ENCODE measurements around the gene MEIOSIN. TPM values are rescaled to one million over a fixed set of nuclear protein-coding genes. Genes with fewer than 3 reads are reported as not detected.
A peak's percentile ranks its signal among the peaks of the same experiment; 100 is the strongest.

MEIOSIN gene
- total and polyA plus RNA-seq, 2 experiments from 2014 or later, result not detected

- no peak for TF ChIP-seq EZH2phosphoT487 (IDR thresholded peaks at IDR 0.05; ENCODE audit: insufficient read depth, low read depth)
- H3K36me3 ChIP-seq (ENCODE audit: low read depth), result peaks cover 12% of the 10 kb centered on the region; the same call in 1 of the 2 replicates
- no peak for DNase-seq
Observed at GRCh38 chr19:45789035-45789786, 56.0 kb downstream of the MEIOSIN start.

GRCh38 chr19:45790942-45791341 lies 57.7 kb downstream of the MEIOSIN start:
- peaks cover 12% of the 10 kb centered on the region; the same call in 1 of the 2 replicates for H3K36me3 ChIP-seq (ENCODE audit: low read depth)
- H2AFZ ChIP-seq, result no peak overlapping the region
- in situ Hi-C loops (cut with MboI), result no loop called here
- TF ChIP-seq EZH2phosphoT487 (IDR thresholded peaks at IDR 0.05; ENCODE audit: insufficient read depth, low read depth) (no peak), EZH2 (IDR thresholded peaks at IDR 0.05; ENCODE audit: insufficient read depth, poor library complexity, severe bottlenecking) (no peak)
- WGBS, 2 experiments (ENCODE audit: low coverage in 1 of 2, low lambda C conversion rate in 2 of 2, missing lambda C conversion rate in 2 of 2), result 88 to 89% methylated on average over 8 of the region's 8 CpGs
- H3K9me2 ChIP-seq (ENCODE audit: insufficient read depth), result no peaks in the 10 kb centered on the region
- H3K27ac ChIP-seq, result no peak overlapping the region
- H3F3A ChIP-seq (ENCODE audit: insufficient read depth), result no peaks in the 10 kb centered on the region
- peak overlapping the region; percentile 98; the same call in 1 of the 2 replicates for H3K9ac ChIP-seq
- H3K4me2 ChIP-seq (ENCODE audit: unreplicated experiment), result peak overlapping the region; percentile 99
- no peaks in the 10 kb centered on the region for H3K27me3 ChIP-seq (replicated peaks; ENCODE audit: insufficient read depth)
- DNase-seq, result no peak
- H3K79me2 ChIP-seq (ENCODE audit: insufficient read depth), result peaks cover 61% of the 10 kb centered on the region
- H4K20me1 ChIP-seq (ENCODE audit: insufficient read depth), result no peaks in the 10 kb centered on the region
- no peaks in the 10 kb centered on the region for H3K9me3 ChIP-seq (ENCODE audit: low read depth)
- no peaks in the 10 kb centered on the region for H3K4me1 ChIP-seq (ENCODE audit: insufficient read depth)
- H3K4me3 ChIP-seq, result peak overlapping the region; percentile 99

More at GRCh38 chr19:45789035-45789786, 56.0 kb downstream of the MEIOSIN start:
- Histone ChIP-seq H3K9me2 (ENCODE audit: insufficient read depth) (no peaks in the 10 kb centered on the region), H3K9ac (no peak overlapping the region), H3K9me3 (ENCODE audit: low read depth) (no peaks in the 10 kb centered on the region), H3K4me1 (ENCODE audit: insufficient read depth) (peaks cover under 1% of the 10 kb centered on the region; the same call in 1 of the 2 replicates), H3K4me3 (no peak overlapping the region), H3F3A (ENCODE audit: insufficient read depth) (no peaks in the 10 kb centered on the region), H4K20me1 (ENCODE audit: insufficient read depth) (no peaks in the 10 kb centered on the region), H3K27ac (no peak overlapping the region), H3K27me3 (replicated peaks; ENCODE audit: insufficient read depth) (no peaks in the 10 kb centered on the region), H2AFZ (no peak overlapping the region), H3K79me2 (ENCODE audit: insufficient read depth) (peaks cover 75% of the 10 kb centered on the region), H3K4me2 (ENCODE audit: unreplicated experiment) (no peak overlapping the region)
- 90 to 91% methylated on average over 12 to 15 of the region's 15 CpGs for WGBS, 2 experiments (ENCODE audit: low coverage in 1 of 2, low lambda C conversion rate in 2 of 2, missing lambda C conversion rate in 2 of 2)
- in situ Hi-C loops (cut with MboI), result no loop called here

- 6 to 9% methylated on average over 19 to 31 of the region's 31 CpGs for WGBS, 2 experiments (ENCODE audit: low coverage in 1 of 2, low lambda C conversion rate in 2 of 2, missing lambda C conversion rate in 2 of 2)
- peaks cover 12% of the 10 kb centered on the region; the same call in 1 of the 2 replicates for H3K36me3 ChIP-seq (ENCODE audit: low read depth)
- DNase-seq, result peak; percentile 57
- peak overlapping the region; percentile 98 for H3K9ac ChIP-seq
- in situ Hi-C loops (cut with MboI), result no loop called here
- H3K27ac ChIP-seq, result peak overlapping the region; percentile 51; the same call in 1 of the 2 replicates
- no peak overlapping the region for H2AFZ ChIP-seq
- H3K79me2 ChIP-seq (ENCODE audit: insufficient read depth), result peaks cover 51% of the 10 kb centered on the region
- no peaks in the 10 kb centered on the region for H3K4me1 ChIP-seq (ENCODE audit: insufficient read depth)
- no peak for TF ChIP-seq EZH2 (IDR thresholded peaks at IDR 0.05; ENCODE audit: insufficient read depth, poor library complexity, severe bottlenecking)
- no peak for TF ChIP-seq EZH2phosphoT487 (IDR thresholded peaks at IDR 0.05; ENCODE audit: insufficient read depth, low read depth)
- no peaks in the 10 kb centered on the region for H3K27me3 ChIP-seq (replicated peaks; ENCODE audit: insufficient read depth)
- no peaks in the 10 kb centered on the region for H3K9me2 ChIP-seq (ENCODE audit: insufficient read depth)
- H3K4me2 ChIP-seq (ENCODE audit: unreplicated experiment), result peak overlapping the region; percentile 99
- no peaks in the 10 kb centered on the region for H3F3A ChIP-seq (ENCODE audit: insufficient read depth)
- no peaks in the 10 kb centered on the region for H4K20me1 ChIP-seq (ENCODE audit: insufficient read depth)
- H3K9me3 ChIP-seq (ENCODE audit: low read depth), result no peaks in the 10 kb centered on the region
- H3K4me3 ChIP-seq, result peak overlapping the region; percentile 99
Observed at GRCh38 chr19:45791744-45792469, 58.7 kb downstream of the MEIOSIN start.

GRCh38 chr19:45792470-45793177 lies 59.4 kb downstream of the MEIOSIN start, which contains the start of gene DMWD:
Gene DMWD, minus strand, starts transcription at chr19:45792845. Its CDS starts 89 bp downstream, at chr19:45792756.
- Histone ChIP-seq H3K27ac (peak within 1 kb of the TSS; percentile 51), H3K9ac (peak within 1 kb of the TSS; percentile 98), H3F3A (ENCODE audit: insufficient read depth) (no peaks in the 10 kb centered on the region), H3K4me2 (ENCODE audit: unreplicated experiment) (peak within 1 kb of the TSS; percentile 99), H4K20me1 (ENCODE audit: insufficient read depth) (no peaks in the 10 kb centered on the region), H3K9me2 (ENCODE audit: insufficient read depth) (no peaks in the 10 kb centered on the region), H3K4me3 (peak within 1 kb of the TSS; percentile 99), H3K79me2 (ENCODE audit: insufficient read depth) (peaks cover 44% of the 10 kb centered on the region), H3K9me3 (ENCODE audit: low read depth) (no peaks in the 10 kb centered on the region), H3K4me1 (ENCODE audit: insufficient read depth) (no peaks in the 10 kb centered on the region), H3K27me3 (replicated peaks; ENCODE audit: insufficient read depth) (no peaks in the 10 kb centered on the region), H3K36me3 (ENCODE audit: low read depth) (peaks cover 12% of the 10 kb centered on the region; the same call in 1 of the 2 replicates), H2AFZ (no peak within 1 kb of the TSS)
- WGBS, 2 experiments (ENCODE audit: low coverage in 1 of 2, low lambda C conversion rate in 2 of 2, missing lambda C conversion rate in 2 of 2), result 1% methylated on average over 22 to 59 of the region's 86 CpGs
- in situ Hi-C loops (cut with MboI), result no loop called here
- DNase-seq, result peak; percentile 100
- TF ChIP-seq EZH2phosphoT487 (IDR thresholded peaks at IDR 0.05; ENCODE audit: insufficient read depth, low read depth) (no peak), EZH2 (IDR thresholded peaks at IDR 0.05; ENCODE audit: insufficient read depth, poor library complexity, severe bottlenecking) (no peak)
